ENCODE measurements around the gene TRAF6. TPM values are rescaled to one million over a fixed set of nuclear protein-coding genes. Genes with fewer than 3 reads are reported as not detected.
"Not testable (repeated sequence)": the region's sequence is repeated elsewhere in the genome, so short reads cannot be mapped to it uniquely, and the experiment has no call there.

The TRAF6 gene
- total RNA-seq, 1 experiment from 2014 or later: 6.6 TPM

DNA sequence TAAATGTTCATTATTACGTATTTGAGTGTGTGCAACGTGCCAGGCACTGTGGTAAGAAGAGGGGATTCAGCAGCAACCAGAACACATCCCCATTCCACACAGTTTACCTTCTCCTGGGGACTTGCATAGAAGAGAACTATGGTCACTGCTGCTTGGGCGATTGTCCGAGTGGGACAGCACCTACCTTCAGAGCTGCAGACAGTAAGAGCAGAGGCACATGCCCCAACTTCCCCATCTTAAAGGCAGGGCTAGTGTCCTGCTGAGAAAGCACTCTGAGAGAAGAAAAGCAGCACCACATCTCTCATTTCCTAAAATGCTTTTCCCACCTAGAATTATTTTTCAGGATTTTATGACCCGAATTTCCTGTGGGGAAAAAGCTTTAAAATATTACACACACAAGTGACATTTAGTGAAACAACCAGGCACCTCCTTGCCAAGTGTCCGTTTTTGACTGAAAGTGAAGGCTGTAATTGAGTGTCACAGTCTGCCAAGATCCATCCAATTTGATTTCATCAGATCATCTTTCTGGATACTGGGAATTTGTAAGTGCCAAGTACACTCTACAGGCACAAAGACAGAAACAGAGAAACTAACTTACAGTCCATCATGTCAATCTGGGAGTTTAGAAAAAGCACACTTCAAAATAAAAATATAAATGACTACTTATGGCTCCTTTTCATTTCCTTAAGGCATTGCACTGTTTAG is 24.6 kb downstream of the TRAF6 start:
- H3K4me3 Mint-ChIP-seq: no peak overlapping the region
- no peak overlapping the region for H3K27ac Mint-ChIP-seq
- peaks cover 6% of the 10 kb centered on the region for H3K36me3 Mint-ChIP-seq
- no peak for ATAC-seq
- H3K27me3 Mint-ChIP-seq (ENCODE audit: low read depth): no peaks in the 10 kb centered on the region
- H3K4me1 Mint-ChIP-seq: no peaks in the 10 kb centered on the region
- no peaks in the 10 kb centered on the region for H3K9me3 Mint-ChIP-seq
- DNase-seq (ENCODE audit: low spot score): no peak
- ChIA-PET CTCF (no interaction called here), POLR2A (no interaction called here)
- no peak for TF ChIP-seq HMGA2 (CRISPR knock-in tag; IDR thresholded peaks at IDR 0.05)

DNA sequence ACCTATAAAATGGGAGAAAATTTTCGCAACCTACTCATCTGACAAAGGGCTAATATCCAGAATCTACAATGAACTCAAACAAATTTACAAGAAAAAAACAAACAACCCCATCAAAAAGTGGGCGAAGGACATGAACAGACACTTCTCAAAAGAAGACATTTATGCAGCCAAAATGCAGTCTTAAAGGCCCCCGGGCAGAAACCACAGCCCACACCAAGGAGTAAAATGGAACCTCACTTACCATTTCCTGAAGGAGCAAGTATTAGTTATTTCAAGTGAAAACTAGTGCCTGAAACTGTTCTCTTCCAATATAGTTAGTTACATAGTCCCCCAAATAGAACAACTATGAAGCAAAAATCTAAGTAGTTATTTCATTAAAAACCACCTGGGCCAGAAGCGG is 27.0 kb downstream of the TRAF6 start:
- H3K36me3 Mint-ChIP-seq; CTCF ChIA-PET; H3K27ac Mint-ChIP-seq; DNase-seq (ENCODE audit: low spot score); H3K27me3 Mint-ChIP-seq (ENCODE audit: low read depth); H3K4me3 Mint-ChIP-seq; ATAC-seq; POLR2A ChIA-PET; H3K4me1 Mint-ChIP-seq; H3K9me3 Mint-ChIP-seq: not testable (repeated sequence)

DNA sequence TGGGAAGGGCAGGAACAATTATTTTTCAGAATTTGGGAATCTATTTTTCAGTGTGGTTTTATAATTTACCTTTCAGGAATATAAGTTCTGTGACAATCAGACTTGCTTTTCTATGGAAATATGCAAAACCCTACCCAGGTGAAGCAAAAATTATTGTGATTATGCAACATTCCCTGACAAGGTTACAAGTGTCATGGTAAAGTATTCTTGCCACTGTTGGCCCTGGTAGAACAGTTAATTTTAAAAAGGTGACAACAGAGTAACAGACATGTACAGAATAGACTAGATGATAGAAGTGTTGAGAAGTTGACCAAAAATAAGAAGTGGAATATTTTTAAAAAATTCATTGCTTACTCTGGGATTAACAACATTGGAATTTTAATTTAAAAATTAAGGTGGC is 29.2 kb downstream of the TRAF6 start:
- no peak for ATAC-seq
- TF ChIP-seq, protein P1, sequence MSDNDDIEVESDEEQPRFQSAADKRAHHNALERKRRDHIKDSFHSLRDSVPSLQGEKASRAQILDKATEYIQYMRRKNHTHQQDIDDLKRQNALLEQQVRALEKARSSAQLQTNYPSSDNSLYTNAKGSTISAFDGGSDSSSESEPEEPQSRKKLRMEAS (CRISPR knock-in tag; IDR thresholded peaks at IDR 0.05): no peak
- no peak for TF ChIP-seq FOXJ3 (CRISPR knock-in tag; IDR thresholded peaks at IDR 0.05; ENCODE audit: borderline replicate concordance)
- TF ChIP-seq, protein P2, sequence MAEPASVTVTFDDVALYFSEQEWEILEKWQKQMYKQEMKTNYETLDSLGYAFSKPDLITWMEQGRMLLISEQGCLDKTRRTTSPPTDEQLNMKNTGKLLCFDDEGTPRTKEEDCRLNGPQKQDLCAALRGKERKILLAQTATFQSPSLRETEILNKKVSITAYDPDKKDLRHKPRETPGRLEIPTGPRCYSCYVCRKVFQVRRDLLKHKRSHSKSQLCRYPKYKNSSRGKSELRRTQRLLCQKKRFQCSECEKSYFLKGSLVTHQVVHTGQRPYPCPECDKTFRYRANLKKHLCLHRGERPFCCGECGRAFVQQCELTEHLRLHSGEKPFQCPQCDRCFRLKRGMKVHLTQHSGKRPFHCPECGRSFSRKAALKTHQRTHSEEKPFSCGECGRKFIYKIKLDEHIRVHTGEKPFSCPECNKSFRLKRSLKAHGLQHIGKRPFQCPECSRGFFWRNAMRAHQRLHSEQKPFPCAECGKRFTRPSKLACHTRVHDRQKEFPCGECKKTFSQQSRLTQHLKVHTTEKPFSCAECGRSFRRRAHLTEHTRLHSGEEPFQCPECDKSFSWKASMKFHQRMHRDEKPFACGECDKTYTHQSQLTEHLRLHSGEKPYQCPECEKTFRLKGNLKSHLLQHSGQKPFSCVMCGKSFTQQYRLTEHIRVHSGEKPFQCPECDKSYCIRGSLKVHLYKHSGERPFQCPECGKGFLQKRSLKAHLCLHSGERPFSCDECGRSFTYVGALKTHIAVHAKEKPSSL (CRISPR knock-in tag; conservative IDR thresholded peaks at IDR 0.05): no peak
- Mint-ChIP-seq H3K27ac (no peak overlapping the region), H3K27me3 (ENCODE audit: low read depth) (no peaks in the 10 kb centered on the region), H3K36me3 (no peaks in the 10 kb centered on the region), H3K4me3 (no peak overlapping the region), H3K9me3 (no peaks in the 10 kb centered on the region), H3K4me1 (no peaks in the 10 kb centered on the region)
- POLR2A ChIA-PET: no interaction called here
- CTCF ChIA-PET: interaction anchor here (4.4 to 4.9 kb wide), 2 partner anchors 12 to 189 kb away, joined by 49 to 114 read pairs; partner anchors contain the start of gene COMMD9
- DNase-seq (ENCODE audit: low spot score): no peak

DNA sequence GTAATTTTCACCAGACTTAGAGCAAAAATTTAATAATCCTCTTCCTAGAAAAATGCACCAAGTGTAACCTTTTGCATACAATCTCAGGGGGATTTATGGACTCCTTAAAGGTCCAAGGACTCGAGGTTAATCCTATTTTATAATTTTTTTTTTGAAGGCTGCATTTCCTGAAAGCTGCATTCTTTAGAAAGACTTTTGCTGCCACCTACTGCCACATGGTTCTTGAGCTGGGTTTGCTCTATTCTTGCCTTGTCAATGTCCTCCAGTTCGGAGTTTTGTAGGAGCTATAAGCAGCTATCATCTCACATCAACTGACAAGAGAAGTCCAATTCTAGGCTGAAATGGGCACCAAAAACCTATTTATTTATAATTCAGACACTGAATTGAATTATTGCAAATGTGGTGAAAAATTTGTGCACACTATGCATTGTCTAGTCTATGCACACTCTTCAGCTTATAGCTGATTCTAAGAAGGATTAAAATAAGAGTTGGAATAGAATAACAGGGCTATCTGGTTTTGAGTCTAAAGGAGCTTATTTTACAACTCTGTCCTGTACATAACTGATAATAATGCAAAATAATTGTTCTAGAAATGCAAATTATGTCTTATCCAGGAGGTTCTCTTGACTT is 31.3 kb downstream of the TRAF6 start:
- DNase-seq (ENCODE audit: low spot score) (no peak), ATAC-seq (peak; percentile 60)
- Mint-ChIP-seq H3K9me3 (no peaks in the 10 kb centered on the region), H3K27me3 (ENCODE audit: low read depth) (peaks cover 9% of the 10 kb centered on the region; the same call in 1 of the 2 replicates), H3K27ac (no peak overlapping the region), H3K36me3 (no peaks in the 10 kb centered on the region), H3K4me3 (no peak overlapping the region), H3K4me1 (no peaks in the 10 kb centered on the region)
- no peak for TF ChIP-seq GTF2I (CRISPR knock-in tag; conservative IDR thresholded peaks at IDR 0.05)
- TF ChIP-seq MYBL2 (CRISPR knock-in tag; IDR thresholded peaks at IDR 0.05): no peak
- TF ChIP-seq, protein P3, sequence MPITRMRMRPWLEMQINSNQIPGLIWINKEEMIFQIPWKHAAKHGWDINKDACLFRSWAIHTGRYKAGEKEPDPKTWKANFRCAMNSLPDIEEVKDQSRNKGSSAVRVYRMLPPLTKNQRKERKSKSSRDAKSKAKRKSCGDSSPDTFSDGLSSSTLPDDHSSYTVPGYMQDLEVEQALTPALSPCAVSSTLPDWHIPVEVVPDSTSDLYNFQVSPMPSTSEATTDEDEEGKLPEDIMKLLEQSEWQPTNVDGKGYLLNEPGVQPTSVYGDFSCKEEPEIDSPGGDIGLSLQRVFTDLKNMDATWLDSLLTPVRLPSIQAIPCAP (CRISPR knock-in tag; IDR thresholded peaks at IDR 0.05): no peak
- TF ChIP-seq, protein P4, sequence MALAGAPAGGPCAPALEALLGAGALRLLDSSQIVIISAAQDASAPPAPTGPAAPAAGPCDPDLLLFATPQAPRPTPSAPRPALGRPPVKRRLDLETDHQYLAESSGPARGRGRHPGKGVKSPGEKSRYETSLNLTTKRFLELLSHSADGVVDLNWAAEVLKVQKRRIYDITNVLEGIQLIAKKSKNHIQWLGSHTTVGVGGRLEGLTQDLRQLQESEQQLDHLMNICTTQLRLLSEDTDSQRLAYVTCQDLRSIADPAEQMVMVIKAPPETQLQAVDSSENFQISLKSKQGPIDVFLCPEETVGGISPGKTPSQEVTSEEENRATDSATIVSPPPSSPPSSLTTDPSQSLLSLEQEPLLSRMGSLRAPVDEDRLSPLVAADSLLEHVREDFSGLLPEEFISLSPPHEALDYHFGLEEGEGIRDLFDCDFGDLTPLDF (CRISPR knock-in tag; IDR thresholded peaks at IDR 0.05): no peak
- TF ChIP-seq ELF4 (CRISPR knock-in tag; IDR thresholded peaks at IDR 0.05; ENCODE audit: low read depth): no peak
- no peak for TF ChIP-seq ZNF423 (CRISPR knock-in tag; IDR thresholded peaks at IDR 0.05)
- TF ChIP-seq, protein P5, sequence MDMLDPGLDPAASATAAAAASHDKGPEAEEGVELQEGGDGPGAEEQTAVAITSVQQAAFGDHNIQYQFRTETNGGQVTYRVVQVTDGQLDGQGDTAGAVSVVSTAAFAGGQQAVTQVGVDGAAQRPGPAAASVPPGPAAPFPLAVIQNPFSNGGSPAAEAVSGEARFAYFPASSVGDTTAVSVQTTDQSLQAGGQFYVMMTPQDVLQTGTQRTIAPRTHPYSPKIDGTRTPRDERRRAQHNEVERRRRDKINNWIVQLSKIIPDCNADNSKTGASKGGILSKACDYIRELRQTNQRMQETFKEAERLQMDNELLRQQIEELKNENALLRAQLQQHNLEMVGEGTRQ (CRISPR knock-in tag; IDR thresholded peaks at IDR 0.05): no peak
- TF ChIP-seq ZNF263 (CRISPR knock-in tag; IDR thresholded peaks at IDR 0.05; ENCODE audit: low read depth): no peak
- TF ChIP-seq, protein P6, sequence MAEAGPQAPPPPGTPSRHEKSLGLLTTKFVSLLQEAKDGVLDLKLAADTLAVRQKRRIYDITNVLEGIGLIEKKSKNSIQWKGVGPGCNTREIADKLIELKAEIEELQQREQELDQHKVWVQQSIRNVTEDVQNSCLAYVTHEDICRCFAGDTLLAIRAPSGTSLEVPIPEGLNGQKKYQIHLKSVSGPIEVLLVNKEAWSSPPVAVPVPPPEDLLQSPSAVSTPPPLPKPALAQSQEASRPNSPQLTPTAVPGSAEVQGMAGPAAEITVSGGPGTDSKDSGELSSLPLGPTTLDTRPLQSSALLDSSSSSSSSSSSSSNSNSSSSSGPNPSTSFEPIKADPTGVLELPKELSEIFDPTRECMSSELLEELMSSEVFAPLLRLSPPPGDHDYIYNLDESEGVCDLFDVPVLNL (CRISPR knock-in tag; IDR thresholded peaks at IDR 0.05; ENCODE audit: borderline replicate concordance, low read depth): no peak
- TF ChIP-seq FOXJ3 (CRISPR knock-in tag; IDR thresholded peaks at IDR 0.05; ENCODE audit: borderline replicate concordance): no peak
- no peak for TF ChIP-seq OVOL2 (CRISPR knock-in tag; IDR thresholded peaks at IDR 0.05; ENCODE audit: borderline replicate concordance)
- TF ChIP-seq SMAD3 (CRISPR knock-in tag; IDR thresholded peaks at IDR 0.05; ENCODE audit: borderline replicate concordance): no peak
- TF ChIP-seq, protein P7, sequence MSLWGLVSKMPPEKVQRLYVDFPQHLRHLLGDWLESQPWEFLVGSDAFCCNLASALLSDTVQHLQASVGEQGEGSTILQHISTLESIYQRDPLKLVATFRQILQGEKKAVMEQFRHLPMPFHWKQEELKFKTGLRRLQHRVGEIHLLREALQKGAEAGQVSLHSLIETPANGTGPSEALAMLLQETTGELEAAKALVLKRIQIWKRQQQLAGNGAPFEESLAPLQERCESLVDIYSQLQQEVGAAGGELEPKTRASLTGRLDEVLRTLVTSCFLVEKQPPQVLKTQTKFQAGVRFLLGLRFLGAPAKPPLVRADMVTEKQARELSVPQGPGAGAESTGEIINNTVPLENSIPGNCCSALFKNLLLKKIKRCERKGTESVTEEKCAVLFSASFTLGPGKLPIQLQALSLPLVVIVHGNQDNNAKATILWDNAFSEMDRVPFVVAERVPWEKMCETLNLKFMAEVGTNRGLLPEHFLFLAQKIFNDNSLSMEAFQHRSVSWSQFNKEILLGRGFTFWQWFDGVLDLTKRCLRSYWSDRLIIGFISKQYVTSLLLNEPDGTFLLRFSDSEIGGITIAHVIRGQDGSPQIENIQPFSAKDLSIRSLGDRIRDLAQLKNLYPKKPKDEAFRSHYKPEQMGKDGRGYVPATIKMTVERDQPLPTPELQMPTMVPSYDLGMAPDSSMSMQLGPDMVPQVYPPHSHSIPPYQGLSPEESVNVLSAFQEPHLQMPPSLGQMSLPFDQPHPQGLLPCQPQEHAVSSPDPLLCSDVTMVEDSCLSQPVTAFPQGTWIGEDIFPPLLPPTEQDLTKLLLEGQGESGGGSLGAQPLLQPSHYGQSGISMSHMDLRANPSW (CRISPR knock-in tag; conservative IDR thresholded peaks at IDR 0.05; ENCODE audit: low read depth): no peak
- no peak for TF ChIP-seq ZNF396 (CRISPR knock-in tag; IDR thresholded peaks at IDR 0.05; ENCODE audit: borderline replicate concordance)
- CTCF ChIA-PET: interaction anchor here (0.6 to 4.9 kb wide), 34 partner anchors 9 to 657 kb away, joined by 3 to 114 read pairs (median 4); partner anchors contain the start of genes COMMD9 and PRR5L
- POLR2A ChIA-PET: no interaction called here
